HepG2 (cell line): Measurements from ENCODE around the gene TMEM240. TPM values are rescaled to one million over a fixed set of nuclear protein-coding genes. Genes with fewer than 3 reads are reported as not detected.
A peak's percentile ranks its signal among the peaks of the same experiment; 100 is the strongest.

ENCODE experiments used
- AHDC1 ChIP-seq: sonication (generic); formaldehyde crosslinking; IDR thresholded peaks from 2 replicates; pipeline ENCODE4 v1.5.1; 2020; ENCODE audit warnings: mild to moderate bottlenecking, missing genetic modification reagents, borderline replicate concordance
- KLF16 ChIP-seq, 2 experiments: sonication (generic) in 1 of 2; formaldehyde crosslinking in 1 of 2; IDR thresholded peaks; 2 replicates each; pipeline versions ENCODE4 v1.6.1 to v1.8.0; 2016 to 2023; ENCODE audit warnings: missing genetic modification reagents in 2 of 2, missing compliant biosample characterization in 1 of 2
- NCOA1 ChIP-seq: sonication (generic); formaldehyde crosslinking; IDR thresholded peaks from 2 replicates; pipeline ENCODE4 v1.9.0; 2021; ENCODE audit warnings: missing genetic modification reagents
- RELA ChIP-seq: sonication (generic); formaldehyde crosslinking; IDR thresholded peaks from 2 replicates; pipeline ENCODE4 v1.4.0; 2020; ENCODE audit warnings: missing genetic modification reagents
- ZFP62 ChIP-seq: sonication (generic); formaldehyde crosslinking; IDR thresholded peaks from 2 replicates; pipeline ENCODE4 v1.4.0; 2020; ENCODE audit warnings: missing genetic modification reagents
- ZNF318 ChIP-seq: sonication (generic); formaldehyde crosslinking; IDR thresholded peaks from 2 replicates; pipeline ENCODE4 v1.4.0; 2020; ENCODE audit warnings: mild to moderate bottlenecking, missing genetic modification reagents
- ZNF367 ChIP-seq: sonication (generic); formaldehyde crosslinking; IDR thresholded peaks from 2 replicates; pipeline ENCODE4 v1.4.0; 2020; ENCODE audit warnings: missing genetic modification reagents, borderline replicate concordance
- ZNF431 ChIP-seq: sonication (generic); formaldehyde crosslinking; IDR thresholded peaks from 2 replicates; pipeline ENCODE4 v1.9.0; 2022; ENCODE audit warnings: missing genetic modification reagents, low read depth, mild to moderate bottlenecking, borderline replicate concordance
- polyA plus RNA-seq, 8 experiments: library from polyadenylated mRNA; depleted of rRNA in 3 of 8; stranded (reverse) in 7 of 8; unstranded in 1 of 8; fragments of >200 nt; fragmentation: Illumina TruSeq in 4 of 8; extraction: Trizol in 4 of 8; gene quantifications; 2 replicates each; pipeline versions ENCODE4 v1.2.1 to v1.2.3, GENCODE V29; 2011 to 2016; ENCODE audit warnings: low read depth in 4 of 8, missing spikeins in 1 of 8, mixed read lengths in 1 of 8; ENCODE audit not compliant: insufficient read depth in 1 of 8
- total RNA-seq, 5 experiments: library from RNA; depleted of rRNA; stranded (reverse); fragments of >200 nt; fragmentation: Illumina TruSeq; extraction: Trizol; gene quantifications; 2 replicates each; pipeline ENCODE4 v1.2.3, GENCODE V29; 2016; ENCODE audit warnings: low read depth in 1 of 5
- TF ChIP-seq, protein P1 (sequence below): sonication (generic); formaldehyde crosslinking; IDR thresholded peaks from 2 replicates; pipeline ENCODE4 v1.5.0; 2020; ENCODE audit warnings: missing genetic modification reagents
- TF ChIP-seq, protein P2 (sequence below): sonication (generic); formaldehyde crosslinking; IDR thresholded peaks from 2 replicates; pipeline ENCODE4 v1.8.1; 2022; ENCODE audit warnings: low read depth, mild to moderate bottlenecking, missing genetic modification reagents

The TMEM240 gene
- total and polyA plus RNA-seq, 2 of the 13 experiments (the other 11 are each of a cell fraction or from before 2014, with no cell fraction given): 0.17 TPM; not detected in 1

- TF ChIP-seq ZNF318: no peak
- TF ChIP-seq, protein P1, sequence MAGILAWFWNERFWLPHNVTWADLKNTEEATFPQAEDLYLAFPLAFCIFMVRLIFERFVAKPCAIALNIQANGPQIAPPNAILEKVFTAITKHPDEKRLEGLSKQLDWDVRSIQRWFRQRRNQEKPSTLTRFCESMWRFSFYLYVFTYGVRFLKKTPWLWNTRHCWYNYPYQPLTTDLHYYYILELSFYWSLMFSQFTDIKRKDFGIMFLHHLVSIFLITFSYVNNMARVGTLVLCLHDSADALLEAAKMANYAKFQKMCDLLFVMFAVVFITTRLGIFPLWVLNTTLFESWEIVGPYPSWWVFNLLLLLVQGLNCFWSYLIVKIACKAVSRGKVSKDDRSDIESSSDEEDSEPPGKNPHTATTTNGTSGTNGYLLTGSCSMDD (CRISPR knock-in tag): no peak
- peak in 1 of 2 experiments; percentile 89; a peak in 1 of 4 replicates for TF ChIP-seq KLF16 (CRISPR knock-in tag; IDR thresholded peaks at IDR 0.05)
- TF ChIP-seq ZNF431 (CRISPR knock-in tag): 0 out of 2 replicates have a peak, but pooled peaks have one; percentile 68
- TF ChIP-seq NCOA1 (CRISPR knock-in tag): no peak
- TF ChIP-seq ZNF367: no peak
- TF ChIP-seq ZFP62 (CRISPR knock-in tag): no peak
- TF ChIP-seq AHDC1 (CRISPR knock-in tag): no peak
- TF ChIP-seq RELA: no peak; the same call in 1 of the 2 replicates
- TF ChIP-seq, protein P2, sequence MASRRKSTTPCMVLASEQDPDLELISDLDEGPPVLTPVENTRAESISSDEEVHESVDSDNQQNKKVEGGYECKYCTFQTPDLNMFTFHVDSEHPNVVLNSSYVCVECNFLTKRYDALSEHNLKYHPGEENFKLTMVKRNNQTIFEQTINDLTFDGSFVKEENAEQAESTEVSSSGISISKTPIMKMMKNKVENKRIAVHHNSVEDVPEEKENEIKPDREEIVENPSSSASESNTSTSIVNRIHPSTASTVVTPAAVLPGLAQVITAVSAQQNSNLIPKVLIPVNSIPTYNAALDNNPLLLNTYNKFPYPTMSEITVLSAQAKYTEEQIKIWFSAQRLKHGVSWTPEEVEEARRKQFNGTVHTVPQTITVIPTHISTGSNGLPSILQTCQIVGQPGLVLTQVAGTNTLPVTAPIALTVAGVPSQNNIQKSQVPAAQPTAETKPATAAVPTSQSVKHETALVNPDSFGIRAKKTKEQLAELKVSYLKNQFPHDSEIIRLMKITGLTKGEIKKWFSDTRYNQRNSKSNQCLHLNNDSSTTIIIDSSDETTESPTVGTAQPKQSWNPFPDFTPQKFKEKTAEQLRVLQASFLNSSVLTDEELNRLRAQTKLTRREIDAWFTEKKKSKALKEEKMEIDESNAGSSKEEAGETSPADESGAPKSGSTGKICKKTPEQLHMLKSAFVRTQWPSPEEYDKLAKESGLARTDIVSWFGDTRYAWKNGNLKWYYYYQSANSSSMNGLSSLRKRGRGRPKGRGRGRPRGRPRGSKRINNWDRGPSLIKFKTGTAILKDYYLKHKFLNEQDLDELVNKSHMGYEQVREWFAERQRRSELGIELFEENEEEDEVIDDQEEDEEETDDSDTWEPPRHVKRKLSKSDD (CRISPR knock-in tag): peak; percentile 93
Observed at GRCh38 chr1:1511533-1512285, 28.7 kb downstream of the TMEM240 start, which contains the start of gene ATAD3A (continued).
